Measurements from ENCODE around the gene SLC39A11. TPM values are rescaled to one million over a fixed set of nuclear protein-coding genes. Genes with fewer than 3 reads are reported as not detected.

The SLC39A11 gene
- total RNA-seq, 1 donor from 2014 or later, result 4.9 TPM

GRCh38 chr17:72991651-72992050, 100.8 kb downstream of the SLC39A11 start:
- Histone ChIP-seq H3K27ac (no peak overlapping the region), H3K4me3 (no peak overlapping the region), H3K9me3 (no peaks in the 10 kb centered on the region), H3K27me3 (no peaks in the 10 kb centered on the region), H3K36me3 (no peaks in the 10 kb centered on the region), H3K4me1 (no peaks in the 10 kb centered on the region)
- no peak for TF ChIP-seq CTCF (IDR thresholded peaks at IDR 0.05)
- no peak for DNase-seq (ENCODE audit: low spot score in 2 of 2)
- intact Hi-C loops (cut with DNase I), result no loop called here

GRCh38 chr17:72989074-72989610, 103.3 kb downstream of the SLC39A11 start:
- Histone ChIP-seq H3K4me3 (no peak overlapping the region), H3K27ac (no peak overlapping the region), H3K36me3 (no peaks in the 10 kb centered on the region), H3K27me3 (no peaks in the 10 kb centered on the region), H3K4me1 (no peaks in the 10 kb centered on the region), H3K9me3 (no peaks in the 10 kb centered on the region)
- TF ChIP-seq CTCF (IDR thresholded peaks at IDR 0.05), result no peak
- intact Hi-C loops (cut with DNase I), result no loop called here
- no peak for DNase-seq (ENCODE audit: low spot score in 2 of 2)

GRCh38 chr17:72988451-72988850, 104.0 kb downstream of the SLC39A11 start:
- no peaks in the 10 kb centered on the region for H3K36me3 ChIP-seq
- H3K4me3 ChIP-seq, result no peak overlapping the region
- TF ChIP-seq CTCF (IDR thresholded peaks at IDR 0.05), result no peak
- no peaks in the 10 kb centered on the region for H3K27me3 ChIP-seq
- H3K4me1 ChIP-seq, result no peaks in the 10 kb centered on the region
- no peak overlapping the region for H3K27ac ChIP-seq
- DNase-seq (ENCODE audit: low spot score in 2 of 2), result no peak
- no peaks in the 10 kb centered on the region for H3K9me3 ChIP-seq
- intact Hi-C loops (cut with DNase I), result no loop called here

- H3K4me1 ChIP-seq, result no peaks in the 10 kb centered on the region
- no peaks in the 10 kb centered on the region for H3K36me3 ChIP-seq
- H3K27me3 ChIP-seq, result no peaks in the 10 kb centered on the region
- DNase-seq (ENCODE audit: low spot score in 2 of 2), result no peak
- no peak overlapping the region for H3K27ac ChIP-seq
- intact Hi-C loops (cut with DNase I), result loop anchor here (2.0 kb wide), 1 partner anchor 170 kb away; no protein-coding TSS in a partner anchor
- H3K4me3 ChIP-seq, result no peak overlapping the region
- no peaks in the 10 kb centered on the region for H3K9me3 ChIP-seq
- no peak for TF ChIP-seq CTCF (IDR thresholded peaks at IDR 0.05)
Measured at GRCh38 chr17:72987166-72987565, 105.3 kb downstream of the SLC39A11 start.

GRCh38 chr17:72985882-72986720, 106.4 kb downstream of the SLC39A11 start:
- Histone ChIP-seq H3K27ac (no peak overlapping the region), H3K36me3 (no peaks in the 10 kb centered on the region), H3K9me3 (no peaks in the 10 kb centered on the region), H3K4me1 (no peaks in the 10 kb centered on the region), H3K27me3 (no peaks in the 10 kb centered on the region), H3K4me3 (no peak overlapping the region)
- intact Hi-C loops (cut with DNase I), result loop anchor here (2.0 kb wide), 1 partner anchor 171 kb away; no protein-coding TSS in a partner anchor
- DNase-seq (ENCODE audit: low spot score in 2 of 2), result peak in 1 of 2 donors; percentile 72
- peak; percentile 50 to 75 (median 50) for TF ChIP-seq CTCF (IDR thresholded peaks at IDR 0.05)
